ENCODE data around the gene LCE4A. TPM values are rescaled to one million over a fixed set of nuclear protein-coding genes. Genes with fewer than 3 reads are reported as not detected.
"Not testable (repeated sequence)": the region's sequence is repeated elsewhere in the genome, so short reads cannot be mapped to it uniquely, and the experiment has no call there.

Gene LCE4A, protein sequence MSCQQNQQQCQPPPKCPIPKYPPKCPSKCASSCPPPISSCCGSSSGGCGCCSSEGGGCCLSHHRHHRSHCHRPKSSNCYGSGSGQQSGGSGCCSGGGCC
- not detected for polyA plus RNA-seq (2013, experiment 1 of 2; ENCODE audit: insufficient read length)
- polyA plus RNA-seq (2013, experiment 2 of 2; ENCODE audit: insufficient read length) = not detected

DNA sequence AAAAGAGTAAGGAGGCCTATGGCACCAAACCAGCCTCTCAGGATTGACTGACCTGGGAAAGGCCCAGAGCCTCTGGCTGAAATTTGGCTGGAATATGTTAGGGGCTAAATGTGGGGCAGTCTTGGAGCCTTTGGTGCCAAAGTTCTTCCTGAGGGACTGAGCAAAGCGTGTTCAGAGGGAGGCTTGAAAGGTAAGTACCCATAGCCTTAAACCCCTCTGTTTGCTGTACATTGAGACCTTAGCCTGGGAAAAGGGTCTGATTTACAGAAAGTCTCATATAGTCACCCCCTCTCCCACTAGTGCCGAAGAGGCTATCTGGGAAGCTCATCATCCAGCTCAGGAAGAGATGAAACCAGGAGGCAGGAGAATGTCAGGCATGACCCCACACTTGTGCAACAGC is at the start of gene LCE4A:
TSS of gene LCE4A (plus strand) at position 301 of the 400 bp plus-strand sequence. CDS start 916 bp downstream, outside the sequence.
- no peak for DNase-seq

DNA sequence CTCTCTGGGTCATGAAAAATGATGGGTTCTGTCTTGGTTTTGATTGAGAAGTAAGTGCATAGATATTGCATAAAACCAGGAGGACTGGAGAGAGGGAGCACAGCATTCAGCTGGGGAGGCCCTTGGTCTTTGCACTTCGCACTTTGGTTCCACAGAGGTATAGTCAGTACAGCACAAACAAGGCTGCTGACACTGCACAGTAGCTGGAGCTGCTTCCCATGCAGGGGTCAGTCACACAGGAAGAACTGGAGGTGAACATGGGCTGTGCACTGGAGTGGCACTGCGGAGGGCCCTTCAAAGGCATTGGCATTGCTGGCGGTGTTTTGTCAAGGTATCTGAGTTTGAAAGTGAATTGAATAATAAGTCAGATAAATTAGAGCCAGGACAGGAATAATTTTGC is 49.3 kb upstream of the LCE4A start:
- no peak for DNase-seq

DNA sequence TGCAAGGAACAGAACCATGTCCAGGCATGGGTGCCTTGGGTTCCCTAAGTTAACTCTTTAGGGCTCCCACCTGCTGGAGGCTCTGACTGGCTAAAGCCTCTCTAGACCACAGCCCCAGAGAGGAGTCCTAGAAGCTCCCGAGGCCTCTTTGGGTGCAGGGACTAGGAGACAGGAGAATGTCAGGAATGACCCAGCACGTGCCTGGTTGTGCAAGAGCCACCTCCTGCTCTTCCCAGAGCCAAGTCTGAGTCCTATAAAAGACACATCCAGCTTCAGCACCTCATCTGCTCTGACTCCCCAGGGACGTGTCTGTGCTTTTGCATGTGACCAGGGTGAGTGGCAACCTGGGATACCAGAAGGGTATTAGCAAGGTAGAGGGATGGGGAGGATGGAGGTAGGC is 44.9 kb upstream of the LCE4A start, which contains the start of gene LCE2D:
TSS of gene LCE2D (plus strand) at position 283 of the 400 bp plus-strand sequence. CDS start 726 bp downstream, outside the sequence.
- DNase-seq = no peak

DNA sequence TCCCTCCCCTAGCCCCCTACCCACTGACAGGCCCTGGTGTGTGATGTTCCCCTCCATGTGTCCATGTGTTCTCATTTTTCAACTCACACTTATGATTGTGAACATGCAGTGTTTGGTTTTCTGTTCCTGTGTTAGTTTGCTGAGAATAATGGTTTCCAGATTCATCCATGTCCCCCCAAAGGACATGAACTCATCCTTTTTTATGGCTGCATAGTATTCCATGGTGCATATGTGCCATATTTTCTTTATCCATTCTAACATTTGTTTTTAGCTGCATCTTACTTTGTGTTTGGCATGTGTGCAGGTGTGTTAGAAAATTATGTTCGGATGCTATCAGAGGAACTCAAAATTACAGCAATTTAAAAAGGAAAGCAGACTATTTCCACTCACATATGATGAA is 41.8 kb upstream of the LCE4A start:
- not testable (repeated sequence) for DNase-seq

DNA sequence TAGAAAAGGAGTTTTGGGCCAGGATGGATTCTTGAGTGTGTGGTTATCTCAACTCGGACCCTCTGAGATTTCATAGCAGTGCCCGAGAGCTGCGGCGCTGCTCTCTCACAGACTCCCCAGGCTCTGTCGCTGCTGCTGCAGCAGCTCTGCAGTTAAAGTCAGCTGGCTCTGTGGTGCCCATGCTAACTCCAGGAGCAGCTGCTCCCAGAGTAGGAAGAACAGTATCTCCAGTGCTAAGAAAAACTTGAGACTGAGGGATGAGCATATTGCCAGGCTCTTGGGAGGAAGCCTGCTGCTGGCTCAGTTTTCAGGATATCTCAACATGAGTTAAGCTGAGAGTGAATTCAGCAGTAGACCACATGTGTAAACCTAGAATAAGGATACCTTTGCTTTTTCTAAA is 40.3 kb upstream of the LCE4A start:
- DNase-seq = no peak

DNA sequence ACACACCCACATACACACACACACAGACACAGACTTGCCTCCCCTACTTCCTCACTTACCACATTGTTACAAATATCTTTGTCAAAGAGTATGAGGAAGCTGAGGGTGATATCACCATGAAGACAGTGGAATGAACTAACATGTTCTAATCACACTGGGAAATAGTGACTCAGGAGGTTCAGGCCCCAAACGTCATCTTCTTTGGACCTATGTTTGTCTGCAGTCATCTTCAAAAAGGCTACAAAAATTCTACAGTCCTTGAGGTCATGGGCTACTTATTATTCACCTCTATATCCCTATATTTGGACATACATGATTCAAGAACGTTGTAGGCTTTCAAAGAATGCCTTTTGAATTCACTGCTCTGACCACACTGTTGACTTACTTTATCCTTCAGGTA is 34.9 kb upstream of the LCE4A start:
- no peak for DNase-seq

DNA sequence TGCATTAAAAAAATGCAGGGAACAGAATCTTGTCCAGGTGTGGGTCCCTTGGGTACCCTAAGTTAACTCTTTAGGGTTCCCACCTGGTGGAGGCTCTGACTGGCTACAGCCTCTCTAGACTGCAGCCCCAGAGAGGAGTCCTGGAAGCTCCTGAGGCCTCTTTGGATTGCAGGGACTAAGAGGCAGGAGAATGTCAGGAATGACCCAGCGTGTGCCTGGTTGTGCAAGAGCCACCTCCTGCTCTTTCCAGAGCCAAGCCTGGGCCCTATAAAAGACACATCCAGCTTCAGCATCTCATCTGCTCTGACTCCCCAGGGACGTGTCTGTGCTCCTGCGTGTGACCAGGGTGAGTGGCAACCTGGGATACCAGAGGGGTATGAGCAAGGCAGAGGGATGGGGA is 33.0 kb upstream of the LCE4A start, which contains the start of gene LCE2C:
TSS of gene LCE2C (plus strand) at position 297 of the 400 bp plus-strand sequence. CDS start 737 bp downstream, outside the sequence.
- not testable (repeated sequence) for DNase-seq

DNA sequence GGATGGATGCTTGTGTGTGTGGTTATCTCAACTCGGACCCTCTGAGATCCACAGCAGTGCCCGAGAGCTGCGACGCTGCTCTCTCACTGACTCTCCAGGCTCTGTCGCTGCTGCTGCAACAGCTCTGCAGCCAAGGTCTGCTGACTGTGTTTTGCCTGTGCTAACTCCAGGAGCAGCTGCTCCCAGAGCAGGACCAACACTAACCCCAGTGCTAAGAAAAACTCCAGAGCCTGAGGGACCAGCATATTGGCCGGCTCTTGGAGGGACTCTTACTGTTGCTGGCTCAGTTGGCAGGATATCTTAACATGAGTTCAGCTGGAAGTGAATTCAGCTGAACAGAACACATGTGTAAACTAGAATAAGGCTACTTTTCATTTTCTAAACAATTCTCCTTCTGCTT is 28.5 kb upstream of the LCE4A start:
- no peak for DNase-seq

DNA sequence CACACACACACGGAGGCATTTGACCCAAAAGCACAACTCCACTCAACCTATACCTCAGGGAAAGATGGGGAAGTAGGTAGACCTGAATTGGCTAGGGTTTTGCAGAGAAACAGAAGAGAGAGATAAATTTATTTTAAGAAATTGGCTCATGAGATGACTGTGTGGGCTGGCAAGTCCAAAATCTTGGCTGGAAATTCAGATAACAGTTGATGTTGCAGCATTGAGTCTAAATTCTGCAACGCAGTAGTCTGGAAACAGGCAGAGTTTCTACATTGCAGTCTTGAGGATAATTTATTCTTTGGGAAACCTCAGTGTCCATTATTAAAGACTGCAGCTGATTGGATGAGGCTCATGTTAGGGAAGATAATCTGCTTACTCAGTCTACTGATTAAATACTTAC is 26.3 kb upstream of the LCE4A start:
- DNase-seq = no peak

DNA sequence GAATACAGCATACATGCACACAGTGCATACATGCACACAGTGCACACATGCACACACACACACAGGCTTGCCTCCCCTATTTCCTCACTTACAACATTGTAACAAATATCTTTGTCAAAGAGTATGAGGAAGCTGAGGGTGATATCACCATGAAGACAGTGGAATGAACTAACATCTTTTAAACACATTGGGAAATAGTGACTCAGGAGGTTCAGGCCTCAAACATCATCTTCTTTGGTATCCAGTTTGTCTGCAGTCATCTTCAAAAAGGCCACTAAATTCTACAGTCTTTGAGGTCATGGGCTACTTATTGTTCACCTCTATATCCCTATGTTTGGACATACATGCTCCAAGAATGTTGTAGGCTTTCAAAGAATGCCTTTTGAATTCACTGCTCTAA is 24.1 kb upstream of the LCE4A start:
- DNase-seq = no peak

DNA sequence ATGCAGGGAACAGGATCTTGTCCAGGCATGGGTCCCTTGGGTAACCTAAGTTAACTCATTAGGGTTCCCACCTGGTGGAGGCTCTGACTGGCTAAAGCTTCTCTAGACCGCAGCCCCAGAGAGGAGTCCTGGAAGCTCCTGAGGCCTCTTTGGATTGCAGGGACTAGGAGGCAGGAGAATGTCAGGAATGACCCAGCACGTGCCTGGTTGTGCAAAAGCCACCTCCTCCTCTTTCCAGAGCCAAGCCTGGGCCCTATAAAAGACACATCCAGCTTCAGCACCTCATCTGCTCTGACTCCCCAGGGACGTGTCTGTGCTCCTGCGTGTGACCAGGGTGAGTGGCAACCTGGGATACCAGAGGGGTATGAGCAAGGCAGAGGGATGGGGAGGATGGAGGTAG is 22.1 kb upstream of the LCE4A start, which contains the start of gene LCE2B:
TSS of gene LCE2B (plus strand) at position 301 of the 400 bp plus-strand sequence. CDS start 721 bp downstream, outside the sequence.
- DNase-seq = not testable (repeated sequence)

DNA sequence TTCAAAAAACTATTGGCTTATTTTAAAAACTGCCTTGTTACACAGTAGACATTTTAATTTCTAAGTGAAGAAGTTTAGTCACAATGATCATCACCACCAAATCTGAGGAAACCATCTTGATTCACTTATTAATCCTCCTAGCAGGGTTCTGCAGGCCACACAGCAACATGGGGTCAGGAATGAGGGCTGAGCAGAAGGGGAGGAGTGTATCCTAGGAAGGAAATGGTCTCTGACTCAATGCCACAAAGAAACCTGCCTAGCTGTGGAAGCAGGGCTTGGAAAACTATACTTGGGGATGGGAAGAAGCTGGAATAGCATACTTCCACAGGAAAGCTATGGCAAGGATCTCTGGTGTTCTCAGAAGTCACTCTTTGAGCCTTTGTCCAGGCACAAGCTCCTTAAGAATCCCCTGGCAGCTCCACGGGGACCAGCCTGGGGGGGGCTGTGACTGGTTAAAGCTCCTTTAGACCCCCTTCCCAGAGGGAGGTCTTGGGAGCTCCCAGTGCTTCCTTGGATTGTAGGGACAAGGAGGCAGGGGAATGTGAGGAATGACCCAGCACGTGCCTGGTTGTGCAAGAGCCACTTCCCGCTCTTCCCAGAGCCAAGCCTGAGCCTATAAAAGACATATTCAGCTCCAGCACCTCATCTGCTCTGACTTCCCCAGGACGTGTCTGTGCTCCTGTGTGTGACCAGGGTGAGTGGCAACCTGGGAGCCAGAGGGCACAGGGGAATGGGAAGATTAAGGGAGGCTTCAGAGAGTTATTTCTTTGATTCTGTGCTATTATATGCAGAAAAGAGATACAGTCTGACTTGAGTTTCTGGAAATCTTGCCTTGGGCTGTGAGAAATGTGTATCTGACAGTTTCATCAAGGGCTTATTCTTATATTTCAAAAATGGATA is 10.0 kb upstream of the LCE4A start, which contains the start of gene LCE2A:
TSS of gene LCE2A (plus strand) at position 645 of the 900 bp plus-strand sequence. CDS start 557 bp downstream, outside the sequence.
- no peak for DNase-seq

DNA sequence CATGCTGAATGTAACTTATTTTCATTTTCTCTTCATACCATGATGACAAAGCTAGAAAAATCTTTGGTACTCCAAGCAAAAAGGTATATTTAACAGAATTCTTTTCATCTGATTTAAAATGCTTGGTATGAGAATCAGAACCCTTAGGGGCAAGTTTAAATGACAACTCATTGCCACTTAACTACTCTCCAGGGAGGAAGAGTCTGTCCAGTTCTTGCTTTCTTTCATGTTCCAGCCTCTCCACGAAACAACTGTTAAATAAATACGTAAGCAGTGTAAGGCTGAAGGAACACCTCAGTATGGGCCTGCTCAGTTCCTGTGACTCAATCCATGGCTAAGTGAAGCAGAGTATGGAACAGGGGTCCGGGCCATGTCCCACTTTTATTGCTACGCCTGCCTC is 8.2 kb upstream of the LCE4A start:
- no peak for DNase-seq

DNA sequence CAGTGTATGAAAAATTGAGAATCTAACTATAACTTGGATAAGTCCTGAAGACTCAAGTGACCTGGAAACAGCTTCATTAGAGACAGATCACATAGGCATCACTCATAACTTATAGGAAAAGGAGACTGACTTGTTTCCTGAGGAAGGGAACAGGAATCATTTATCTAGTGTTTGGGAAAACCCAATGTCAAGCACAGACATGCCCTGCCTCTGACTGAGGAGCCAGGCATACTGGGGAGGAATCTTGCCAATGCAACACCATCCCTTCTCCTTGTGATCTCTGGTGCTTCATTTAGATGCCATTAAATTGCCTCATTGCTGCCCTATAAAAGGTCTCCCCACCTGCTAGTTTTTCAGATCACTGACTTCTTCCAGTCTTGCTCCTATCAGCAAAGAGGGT is 10.3 kb downstream of the LCE4A start:
- no peak for DNase-seq

DNA sequence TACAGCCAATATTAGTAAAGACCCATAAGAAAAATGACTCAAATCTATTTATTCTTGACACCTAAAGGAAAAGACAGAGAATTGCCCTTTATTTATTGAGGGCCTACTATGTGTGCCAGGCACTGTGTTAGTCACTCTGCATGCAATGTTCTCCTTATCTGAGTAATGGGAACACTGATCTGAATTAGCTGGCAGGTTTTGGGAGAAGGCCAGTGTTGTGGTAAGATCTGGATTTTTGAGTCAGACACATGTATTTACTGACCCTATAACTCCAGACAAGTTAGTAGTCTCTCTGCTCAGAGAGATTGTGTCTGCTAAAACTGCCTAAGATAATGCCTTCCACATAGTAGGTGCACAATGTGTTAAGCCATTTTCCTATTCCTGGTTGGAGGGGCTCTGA is 17.3 kb downstream of the LCE4A start:
- DNase-seq = no peak

DNA sequence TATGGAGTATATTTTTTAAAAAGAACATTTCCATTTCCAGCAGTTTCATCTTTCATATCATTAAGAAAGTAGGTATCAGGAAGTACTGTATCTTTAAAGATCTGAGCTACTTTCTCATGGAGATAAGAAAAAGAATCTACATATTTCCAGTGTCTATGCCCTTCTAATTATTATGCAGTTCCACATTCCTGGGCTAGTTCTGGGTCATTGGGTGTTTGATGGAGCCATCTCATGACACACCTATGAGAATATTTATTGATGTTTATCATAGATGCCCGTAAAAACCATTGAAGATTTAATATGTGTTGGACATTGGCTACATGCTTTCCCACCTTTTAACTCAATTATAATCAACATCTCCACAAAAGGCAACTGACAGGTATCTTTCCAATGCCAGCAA is 21.0 kb downstream of the LCE4A start:
- no peak for DNase-seq

DNA sequence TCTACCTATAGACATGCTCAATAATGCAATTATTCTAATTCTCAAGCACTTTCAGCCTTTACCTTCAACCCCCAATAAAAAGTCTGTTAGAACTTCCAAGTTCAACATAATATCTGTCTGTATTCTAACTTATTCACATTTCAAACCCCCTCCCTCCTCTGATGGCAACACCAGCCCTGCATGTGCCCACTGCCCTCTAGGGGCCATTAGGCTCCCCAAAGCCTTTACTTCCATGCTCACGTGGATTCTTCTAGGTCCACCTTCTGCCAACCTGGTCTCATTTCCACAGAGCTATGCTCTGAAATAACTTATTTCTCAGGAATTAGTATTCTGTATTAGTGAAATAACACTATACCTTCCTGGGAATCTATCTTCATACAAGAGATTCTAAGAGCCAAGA is 27.7 kb downstream of the LCE4A start:
- DNase-seq = no peak

DNA sequence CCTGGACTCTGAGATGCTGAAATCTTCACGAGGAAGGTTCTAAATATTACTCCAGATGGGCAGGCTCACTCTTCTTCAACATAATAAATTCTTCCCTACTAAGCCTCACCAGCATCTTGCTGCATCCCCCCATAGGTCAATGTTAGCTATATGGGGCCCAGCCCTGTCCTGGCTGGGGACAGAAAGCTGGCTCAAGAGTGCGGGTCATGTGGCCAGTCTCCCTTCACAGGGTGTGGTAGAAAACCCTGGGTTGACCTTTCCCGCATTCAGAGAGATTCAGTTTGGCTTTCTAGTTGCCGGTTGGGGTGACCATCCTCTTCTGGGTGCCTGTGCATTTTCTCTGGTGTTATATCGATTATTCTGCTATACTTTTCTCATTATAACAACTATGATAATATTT is 30.0 kb downstream of the LCE4A start:
- DNase-seq = no peak

DNA sequence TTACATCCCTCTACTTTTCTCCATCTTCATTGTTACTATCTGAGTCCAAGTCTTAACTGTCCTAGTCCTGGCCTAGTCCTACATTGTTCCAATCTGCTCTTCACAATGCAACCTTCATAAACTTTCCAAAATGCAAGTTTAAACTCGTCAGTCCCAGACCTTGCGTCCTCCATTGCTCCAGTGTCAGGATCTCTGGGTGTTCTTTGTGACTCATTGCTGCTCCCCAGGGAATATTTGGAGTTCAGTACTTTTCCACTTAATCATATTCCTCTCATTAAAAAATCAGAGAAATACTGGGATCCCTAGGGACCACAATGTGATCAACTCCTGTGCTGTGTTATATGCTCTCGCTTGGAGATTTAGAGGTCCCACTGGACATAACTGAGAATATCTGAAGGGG is 31.9 kb downstream of the LCE4A start:
- DNase-seq = no peak

DNA sequence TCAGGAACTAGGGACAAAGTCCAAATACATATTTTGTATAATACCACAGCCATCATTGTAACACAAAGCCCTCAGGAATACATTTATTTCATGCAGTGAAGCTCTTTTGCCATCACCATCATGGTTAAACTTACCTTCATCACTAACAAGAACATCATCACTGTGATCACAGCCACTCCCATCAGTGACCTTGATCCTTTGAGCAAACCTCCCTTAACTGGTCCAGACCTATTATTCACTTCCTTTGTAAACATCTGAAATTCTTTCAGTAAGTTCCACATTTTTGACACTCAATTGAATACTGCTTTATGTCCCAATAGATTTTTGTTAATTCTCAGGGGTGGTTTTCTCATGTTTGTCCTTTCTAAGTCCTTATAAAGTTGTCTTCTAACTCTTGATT is 33.7 kb downstream of the LCE4A start:
- DNase-seq = no peak

DNA sequence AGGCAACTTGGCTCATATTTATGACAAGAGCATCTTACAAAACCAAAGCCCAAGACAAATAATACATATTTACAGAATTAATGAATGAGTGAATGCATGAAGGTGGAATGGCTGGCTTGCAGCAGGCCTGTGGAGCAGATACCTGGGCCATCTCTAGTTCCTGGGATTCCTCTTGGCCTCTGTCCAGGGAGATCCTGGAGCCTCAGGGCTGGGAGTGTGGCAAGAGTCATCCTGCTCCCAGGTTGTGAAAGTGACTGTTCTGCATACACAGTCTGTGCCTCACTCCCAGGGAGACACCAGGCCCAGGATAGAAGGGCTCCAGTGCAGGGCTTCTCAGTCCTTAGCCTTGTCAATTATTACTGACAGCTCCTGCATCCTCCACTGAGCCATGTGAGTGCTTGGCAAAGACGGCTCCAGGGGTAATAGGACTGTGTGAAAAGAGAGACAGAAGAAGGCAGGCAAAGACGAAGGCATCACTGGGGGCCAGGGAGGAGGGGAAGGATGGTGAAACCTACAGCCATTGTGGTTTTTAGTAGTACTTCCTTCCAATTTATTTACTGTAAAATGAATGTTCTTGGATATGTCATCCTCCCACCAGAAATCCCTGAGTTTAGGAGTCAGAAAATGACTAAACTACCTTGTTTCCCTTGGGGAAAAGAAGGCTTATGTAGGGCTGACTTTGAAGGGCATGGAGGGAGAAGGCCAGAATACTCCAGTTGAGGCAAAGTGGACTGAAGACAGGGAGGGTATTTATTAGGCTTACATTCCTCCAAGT is 35.6 kb downstream of the LCE4A start:
- DNase-seq = peak; percentile 21

DNA sequence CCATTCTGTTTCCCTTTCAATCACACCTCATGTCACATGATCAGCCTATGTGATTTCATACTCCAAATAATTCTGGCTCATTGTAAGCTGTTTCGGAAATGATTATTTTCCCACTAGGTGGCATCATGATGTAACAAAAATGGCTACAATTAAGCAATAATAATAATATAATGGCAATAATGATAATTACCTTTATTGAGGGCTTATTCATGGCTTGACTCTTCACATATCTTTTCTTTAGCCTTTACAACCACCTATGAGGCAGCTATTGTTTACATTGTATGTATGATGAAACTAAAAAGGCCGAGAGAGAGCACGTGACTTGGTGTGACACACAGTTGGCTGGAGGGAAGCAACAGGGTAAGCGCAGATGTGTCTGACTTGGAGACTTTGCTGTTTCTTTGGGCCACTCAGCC is 37.3 kb downstream of the LCE4A start:
- DNase-seq = no peak

Data from fibroblast of skin of abdomen (primary cell).